Measurements from ENCODE around the gene TP73.

The TP73 gene

GRCh38 chr1:3777078-3777547 is 124.8 kb downstream of the TP73 start:
- no peak for DNase-seq

- DNase-seq, result no peak
Measured at GRCh38 chr1:3777647-3778589, 125.6 kb downstream of the TP73 start.

- peak in 15 of 58 donors; percentile 8 to 59 (median 29) for DNase-seq
Measured at GRCh38 chr1:3778590-3779264, 126.4 kb downstream of the TP73 start.

DNA sequence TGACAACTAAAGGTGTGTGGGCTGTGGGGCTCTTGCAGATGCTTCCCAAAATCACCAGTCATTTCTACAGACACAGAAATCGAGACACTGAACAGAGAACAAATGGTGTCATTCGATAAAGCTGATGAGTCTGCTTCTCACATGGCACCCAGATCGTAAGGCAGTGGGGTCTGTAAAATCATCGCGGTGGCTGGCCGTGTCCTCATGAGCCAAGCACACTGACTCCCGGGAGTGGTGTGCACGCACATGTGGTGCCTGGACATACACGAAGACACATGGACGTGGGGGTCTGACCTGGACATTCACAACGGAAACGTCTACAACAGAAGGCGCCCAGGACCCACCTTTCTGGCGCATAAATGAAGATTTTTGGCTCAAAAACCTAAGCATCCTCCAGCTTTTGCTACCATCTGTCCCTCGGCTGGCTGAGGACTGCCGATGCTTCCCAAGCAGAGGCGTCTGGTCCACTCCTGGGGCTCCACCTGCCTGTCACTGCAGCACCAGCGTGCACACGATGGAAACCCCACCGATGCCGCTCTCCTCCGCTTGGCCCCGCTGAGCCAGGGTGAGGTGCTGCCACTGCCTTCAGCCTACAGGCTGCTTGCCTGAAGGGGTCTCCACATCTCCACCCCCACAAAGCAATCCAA is 127.1 kb downstream of the TP73 start:
- DNase-seq, result peak in 11 of 58 donors; percentile 22 to 52 (median 33)

GRCh38 chr1:3779912-3780416 is 127.6 kb downstream of the TP73 start:
- DNase-seq, result no peak

- no peak for DNase-seq
Measured at GRCh38 chr1:3780901-3781300, 128.6 kb downstream of the TP73 start.

- DNase-seq, result no peak
Measured at GRCh38 chr1:3783651-3784474, 131.5 kb downstream of the TP73 start.

DNA sequence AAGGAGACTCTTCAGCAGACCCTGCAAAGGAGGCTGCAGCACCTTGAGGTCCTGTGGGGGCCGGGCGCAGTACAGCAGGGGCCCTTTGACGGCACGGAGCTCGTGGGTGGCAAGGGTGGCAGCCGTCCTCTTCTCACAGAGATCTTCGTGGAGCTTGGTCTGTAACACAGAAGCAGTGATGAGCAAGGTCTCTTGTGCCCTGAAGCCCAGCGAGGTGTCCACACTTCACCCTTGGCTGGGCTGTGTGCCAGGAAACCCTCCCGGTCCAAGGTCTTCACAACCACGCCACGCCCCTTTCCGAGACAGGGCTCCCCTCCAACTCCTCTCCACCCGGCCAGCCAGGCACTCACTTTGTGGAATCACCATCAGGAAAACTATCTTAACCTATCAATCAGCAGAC is 132.7 kb downstream of the TP73 start:
- no peak for DNase-seq

DNA sequence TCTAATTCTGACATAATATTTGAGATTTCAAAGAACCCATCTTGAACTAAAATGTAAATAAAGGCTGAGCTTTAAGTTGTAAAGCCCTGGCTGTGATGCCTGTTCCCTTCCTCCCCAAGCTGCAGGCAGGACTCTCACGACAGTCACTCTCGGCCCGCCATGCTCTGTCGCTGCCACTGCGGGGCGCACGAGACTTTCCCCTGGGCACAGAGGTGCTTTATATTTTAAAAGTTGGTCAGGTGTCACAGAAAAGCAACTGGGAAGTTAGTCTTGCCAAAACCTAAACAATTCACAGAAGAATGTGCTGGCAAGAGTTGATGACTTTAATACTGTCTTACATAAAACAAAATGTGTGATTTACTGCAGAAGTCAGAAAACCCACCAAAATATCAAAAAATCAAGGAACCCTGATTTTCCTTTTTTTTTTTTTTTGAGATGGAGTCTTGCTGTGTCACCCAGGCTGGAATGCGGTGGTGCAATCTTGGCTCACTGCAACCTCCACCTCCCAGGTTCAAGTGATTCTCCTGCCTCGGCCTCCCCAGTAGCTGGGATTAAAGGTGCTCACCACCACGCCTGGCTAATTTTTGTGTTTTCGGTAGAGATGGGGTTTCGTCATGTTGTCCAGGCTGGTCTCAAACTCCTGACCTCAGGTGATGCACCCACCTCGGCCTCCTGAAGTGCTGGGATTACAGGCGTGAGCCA is 133.3 kb downstream of the TP73 start:
- no peak for DNase-seq

All from anterior cingulate cortex (tissue), 58 donors.